K562 (cell line): ENCODE results near the gene IFNA17. TPM values are rescaled to one million over a fixed set of nuclear protein-coding genes. Genes with fewer than 3 reads are reported as not detected.
"Not testable (repeated sequence)": the region's sequence is repeated elsewhere in the genome, so short reads cannot be mapped to it uniquely, and the experiment has no call there.

Source experiments
- ATAC-seq: fragments of 200-7000 bp; cut with Tn5 transposase; 3 replicates; pipeline ENCODE4 v1.9.1; 2020; ENCODE audit warnings: moderate library complexity
- BruUV-seq: library from RNA; stranded (reverse); fragments of 400-500 nt; replicated peaks from 2 replicates; lab custom pipeline; 2021; lab: Mats Ljungman, UMichigan
- CTCF ChIA-PET: fragments of 300-600 bp; formaldehyde crosslinking; extraction: SDS; loops from one replicate; lab custom pipeline; 2021; ENCODE audit warnings: low intra/inter-chr PET ratio; lab: Yijun Ruan, JAX
- POLR2A ChIA-PET: fragments of 300-600, 350-650 bp; sonication (Branson Sonifier 250); formaldehyde crosslinking; extraction: SDS; loops from one replicate; lab custom pipeline; 2021; ENCODE audit warnings: antibody characterized with exemption, inconsistent platforms; lab: Yijun Ruan, JAX
- DNase-seq, 4 experiments: peaks; one replicate each; pipeline versions ENCODE4 v3.0.0 to v3.0.0-alpha.2; 2011 to 2018; ENCODE audit warnings: low spot score in 3 of 4, mixed read lengths in 3 of 4; ENCODE audit errors: extremely low read depth in 1 of 4
- FAIRE-seq: peaks from 2 replicates; lab custom pipeline; 2011; peaks lifted over from hg19 to GRCh38; lab: Jason Lieb, UNC
- H2AFZ ChIP-seq: 2 replicates; pipeline ENCODE4 v1.6.0; 2011; ENCODE audit warnings: low read depth, low read length, control low read depth, inconsistent platforms
- H3K27ac ChIP-seq: fragments of 200-600 bp; 3 replicates; pipeline ENCODE4 v1.8.0; 2011; ENCODE audit warnings: low read depth, mild to moderate bottlenecking, control low read depth, inconsistent platforms, low read length, moderate library complexity, mixed read lengths; ENCODE audit errors: extremely low read depth
- H3K27me3 ChIP-seq, 2 experiments: fragments of 300-600 bp in 1 of 2; 2 replicates in 1 of 2; 3 replicates in 1 of 2; pipeline versions ENCODE4 v1.6.0 to v1.8.0; 2011; ENCODE audit warnings: inconsistent platforms in 2 of 2, low read length in 2 of 2, mild to moderate bottlenecking in 1 of 2, mixed read lengths in 1 of 2, moderate library complexity in 1 of 2; ENCODE audit not compliant: control insufficient read depth in 2 of 2, insufficient read depth in 2 of 2
- H3K36me3 ChIP-seq: fragments of 300-600 bp; 3 replicates; pipeline ENCODE4 v1.8.0; 2011; ENCODE audit warnings: mild to moderate bottlenecking, low read length, inconsistent platforms; ENCODE audit not compliant: control insufficient read depth, insufficient read depth
- H3K4me1 ChIP-seq, 2 experiments: fragments of 200-600 bp in 1 of 2; replicated peaks in 1 of 2; 2 replicates in 1 of 2; 3 replicates in 1 of 2; pipeline versions ENCODE4 v1.5.1 to v1.8.0; 2011; ENCODE audit warnings: inconsistent platforms in 2 of 2, low read length in 2 of 2, mild to moderate bottlenecking in 1 of 2, mixed read lengths in 1 of 2, moderate library complexity in 1 of 2; ENCODE audit not compliant: control insufficient read depth in 2 of 2, insufficient read depth in 2 of 2
- H3K4me2 ChIP-seq: 2 replicates; pipeline ENCODE4 v1.6.1; 2011; ENCODE audit warnings: low read length, control low read depth, inconsistent platforms, mixed read lengths; ENCODE audit not compliant: insufficient read depth
- H3K4me3 ChIP-seq: fragments of 200-600 bp; sonication (generic), shearing (Covaris generic); 2 replicates; pipeline ENCODE4 v1.5.1; 2016; ENCODE audit warnings: control low read depth, inconsistent platforms
- H3K79me2 ChIP-seq: fragments of 200-600 bp; 3 replicates; pipeline ENCODE4 v1.8.0; 2011; ENCODE audit warnings: low read length, inconsistent platforms; ENCODE audit not compliant: control insufficient read depth, insufficient read depth
- H3K9ac ChIP-seq, 2 experiments: 2 replicates each; pipeline versions ENCODE4 v1.6.0 to v1.6.1; 2011; ENCODE audit warnings: low read depth in 2 of 2, low read length in 2 of 2, control low read depth in 1 of 2, inconsistent platforms in 1 of 2, mild to moderate bottlenecking in 1 of 2, mixed read lengths in 1 of 2; ENCODE audit not compliant: insufficient read depth in 1 of 2
- H3K9me1 ChIP-seq: one replicate; pipeline ENCODE4 v1.6.0; 2011; ENCODE audit warnings: inconsistent platforms, mild to moderate bottlenecking, low read length, moderate library complexity; ENCODE audit not compliant: control insufficient read depth, insufficient read depth
- H3K9me3 ChIP-seq: replicated peaks from 2 replicates; pipeline ENCODE4 v1.5.1; 2011; ENCODE audit warnings: low read depth, low read length, inconsistent platforms; ENCODE audit not compliant: control insufficient read depth, insufficient read depth
- H4K20me1 ChIP-seq: replicated peaks from 2 replicates; pipeline ENCODE4 v1.6.1; 2011; ENCODE audit warnings: low read length, inconsistent platforms, mixed read lengths; ENCODE audit not compliant: control insufficient read depth, insufficient read depth
- CREB1 ChIP-seq, 2 experiments: sonication (generic) in 1 of 2; formaldehyde crosslinking in 1 of 2; IDR thresholded peaks; 2 replicates each; pipeline versions ENCODE4 v1.6.1 to v1.8.0; 2012 to 2022; ENCODE audit warnings: inconsistent platforms in 1 of 2, mild to moderate bottlenecking in 1 of 2, missing genetic modification reagents in 1 of 2, moderate library complexity in 1 of 2
- GTF2F1 ChIP-seq: IDR thresholded peaks from 2 replicates; pipeline ENCODE4 v1.6.1; 2011; ENCODE audit warnings: low read depth, low read length, improper control_type of control experiment
- KDM5B ChIP-seq: fragments of 200-600 bp; sonication (generic); IDR thresholded peaks from 2 replicates; pipeline ENCODE4 v1.6.1; 2012; ENCODE audit warnings: low read depth, mild to moderate bottlenecking, moderate library complexity, low read length, control low read depth, inconsistent platforms; ENCODE audit not compliant: insufficient replicate concordance
- MCM2 ChIP-seq: fragments of 450-650 bp; IDR thresholded peaks from 2 replicates; pipeline ENCODE4 v1.6.1; 2017; ENCODE audit warnings: low read depth, mild to moderate bottlenecking
- MCM3 ChIP-seq: fragments of 450-650 bp; IDR thresholded peaks from 2 replicates; pipeline ENCODE4 v1.6.1; 2016
- MLX ChIP-seq, 2 experiments: fragments of 450-650 bp in 1 of 2; sonication (generic) in 1 of 2; formaldehyde crosslinking; conservative IDR thresholded peaks; 2 replicates each; pipeline versions ENCODE4 v1.4.0 to v1.8.1; 2020 to 2022; ENCODE audit warnings: mild to moderate bottlenecking in 1 of 2, missing genetic modification reagents in 1 of 2
- RBM25 ChIP-seq: fragments of 200-400 bp; formaldehyde crosslinking; IDR thresholded peaks from 2 replicates; pipeline ENCODE4 v1.6.1; 2018; ENCODE audit warnings: low read length, low read depth, moderate library complexity; ENCODE audit not compliant: severe bottlenecking
- SNRNP70 ChIP-seq: fragments of 200-400 bp; formaldehyde crosslinking; optimal IDR thresholded peaks from 2 replicates; pipeline ENCODE3; 2017; ENCODE audit warnings: low read depth, low read length
- WGBS: fragments of 100-300 bp; shearing (Covaris generic); methylation state at CpG from one replicate; pipeline ENCODE4 v1.1.6; 2016; ENCODE audit warnings: low coverage, mixed read lengths; ENCODE audit not compliant: insufficient coverage; ENCODE audit errors: missing lambda C conversion rate; 5-methylcytosine and 5-hydroxymethylcytosine counted together
- in situ Hi-C: fragments of 300-500 bp; cut with MboI; formaldehyde crosslinking; loops from 4 replicates; pipeline ENCODE4 v1.15.0; 2018; ENCODE audit warnings: inconsistent platforms, mixed read lengths
- intact Hi-C: fragments of 100-400 bp; cut with micrococcal nuclease; formaldehyde crosslinking; loops from 2 replicates; pipeline ENCODE4 v1.14.2; 2022
- polyA plus RNA-seq, 8 experiments: library from polyadenylated mRNA; depleted of rRNA in 4 of 8; stranded (reverse) in 5 of 8; unstranded in 3 of 8; fragments of >200 nt; fragmentation: Nextera tagmentation in 2 of 8; fragmentation: Illumina TruSeq in 1 of 8; extraction: Ambion mirVana in 2 of 8; extraction: Trizol in 1 of 8; gene quantifications; 2 replicates each; pipeline versions ENCODE4 v1.2.1 to v1.2.3, GENCODE V29; 2011 to 2014; ENCODE audit warnings: inconsistent platforms in 1 of 8, missing spikeins in 1 of 8
- total RNA-seq, 7 experiments: library from RNA; depleted of rRNA in 6 of 7; stranded (reverse); fragments of >200 nt in 6 of 7; fragmentation: Illumina TruSeq in 2 of 7; extraction: Trizol in 2 of 7; gene quantifications; 2 replicates each; pipeline versions ENCODE4 v1.2.1 to v1.2.3, GENCODE V29; 2011 to 2021; ENCODE audit warnings: low replicate concordance in 1 of 7

IFNA17 gene
- total and polyA plus RNA-seq, 9 of the 15 experiments (the other 6 are each of a cell fraction or from before 2014, with no cell fraction given), result not detected

GRCh38 chr9:21233258-21233657, 5.2 kb upstream of the IFNA17 start:
- intact Hi-C loops (no loop called here), in situ Hi-C loops (no loop called here)
- no peaks in the 10 kb centered on the region for H3K79me2 ChIP-seq
- H3K4me3 ChIP-seq, result no peak overlapping the region
- no peak for ATAC-seq
- no peaks in the 10 kb centered on the region for H4K20me1 ChIP-seq
- no peak overlapping the region for H3K4me2 ChIP-seq
- H3K36me3 ChIP-seq, result no peaks in the 10 kb centered on the region
- no peak for TF ChIP-seq SNRNP70
- no peak for TF ChIP-seq GTF2F1
- no peak for TF ChIP-seq CREB1 (IDR thresholded peaks at IDR 0.05)
- no peak for TF ChIP-seq CREB1 (CRISPR knock-in tag; IDR thresholded peaks at IDR 0.05)
- TF ChIP-seq MCM3, result no peak
- TF ChIP-seq KDM5B, result no peak
- no peak for TF ChIP-seq MCM2
- TF ChIP-seq RBM25, result no peak
- no peak for TF ChIP-seq MLX (CRISPR knock-in tag; conservative IDR thresholded peaks at IDR 0.05)
- no peaks in the 10 kb centered on the region for H3K9me3 ChIP-seq
- no peak for DNase-seq
- H2AFZ ChIP-seq, result no peak overlapping the region
- H3K9ac ChIP-seq, result no peak overlapping the region
- H3K4me1 ChIP-seq, result no peaks in the 10 kb centered on the region
- POLR2A ChIA-PET, result no interaction called here
- no CpG with 5 or more reads among the region's 2 CpGs for WGBS
- no peaks in the 10 kb centered on the region for H3K27me3 ChIP-seq
- H3K27ac ChIP-seq, result no peak overlapping the region
- CTCF ChIA-PET, result no interaction called here
- no TSS peak for BruUV-seq
- H3K9me1 ChIP-seq, result no peaks in the 10 kb centered on the region
- FAIRE-seq, result no peak

- BruUV-seq, CTCF ChIA-PET, FAIRE-seq: not testable (repeated sequence)
Observed at GRCh38 chr9:21217211-21217610, 10.8 kb downstream of the IFNA17 start, which contains the start of gene IFNA16. Gene IFNA16 (minus strand): TSS chr9:21217311. CDS start chr9:21217305, 6 bp downstream.

More at GRCh38 chr9:21217211-21217610, 10.8 kb downstream of the IFNA17 start, which contains the start of gene IFNA16:
- H3K9ac ChIP-seq, ATAC-seq, H3K4me3 ChIP-seq, H3K79me2 ChIP-seq, H4K20me1 ChIP-seq, H3K4me2 ChIP-seq, H3K9me1 ChIP-seq, H3K9me3 ChIP-seq, DNase-seq, H2AFZ ChIP-seq, intact Hi-C loops, in situ Hi-C loops, H3K27ac ChIP-seq, H3K4me1 ChIP-seq, H3K27me3 ChIP-seq, POLR2A ChIA-PET, H3K36me3 ChIP-seq: not testable (repeated sequence)
- no CpG with 5 or more reads among the region's 1 CpG for WGBS
